Measurements from ENCODE around the gene CST9. TPM values are rescaled to one million over a fixed set of nuclear protein-coding genes. Genes with fewer than 3 reads are reported as not detected.

The CST9 gene
- total and polyA plus RNA-seq, 2 of the 13 experiments (the other 11 are each of a cell fraction or from before 2014, with no cell fraction given) = 0.07 TPM; not detected in 1

DNA sequence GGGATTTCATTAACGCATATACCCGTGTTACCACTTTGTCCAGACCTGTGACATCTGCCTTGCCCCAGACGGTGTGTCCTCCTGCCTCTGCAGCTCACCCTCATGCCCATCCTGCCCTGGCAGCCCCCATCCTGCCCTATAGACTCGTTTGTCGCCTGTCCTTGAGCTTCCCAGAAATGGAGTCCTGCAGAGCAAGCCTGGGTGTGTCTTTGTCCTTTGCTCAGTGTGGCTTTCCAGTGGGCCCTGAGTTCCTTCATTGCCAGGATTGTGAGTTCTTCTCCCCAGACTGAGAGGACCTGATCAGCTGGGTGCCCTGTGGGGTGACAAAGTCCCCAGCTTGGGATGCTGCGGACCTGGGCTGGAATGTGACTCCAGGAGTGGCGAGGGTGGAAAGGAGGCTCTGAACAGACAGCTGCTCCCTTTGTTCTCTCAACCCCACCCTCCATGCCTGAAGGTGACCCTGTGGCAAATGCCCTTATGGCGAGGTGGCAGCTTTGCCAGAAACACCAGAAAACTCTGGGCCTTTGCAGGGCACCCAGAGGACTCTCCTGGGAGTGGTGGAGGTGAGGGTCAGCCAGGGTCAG lies 34.4 kb upstream of the CST9 start (continued):
- TF ChIP-seq ZNF737 (CRISPR knock-in tag; IDR thresholded peaks at IDR 0.05; ENCODE audit: borderline replicate concordance) (peak; percentile 34; the same call in 1 of the 2 replicates), SP1 (IDR thresholded peaks at IDR 0.05) (no peak), SP1 (CRISPR knock-in tag; IDR thresholded peaks at IDR 0.05) (0 out of 2 replicates have a peak, but pooled peaks have one; percentile 25), ONECUT2 (CRISPR knock-in tag; IDR thresholded peaks at IDR 0.05) (no peak), ZNF841 (CRISPR knock-in tag; IDR thresholded peaks at IDR 0.05; ENCODE audit: borderline replicate concordance) (no peak), NFRKB (IDR thresholded peaks at IDR 0.05) (no peak), ZNF781 (CRISPR knock-in tag; IDR thresholded peaks at IDR 0.05; ENCODE audit: borderline replicate concordance, not compliant biosample characterization) (no peak), IRF2 (CRISPR knock-in tag; IDR thresholded peaks at IDR 0.05) (0 out of 2 replicates have a peak, but pooled peaks have one; percentile 24), GATAD2A (CRISPR knock-in tag; IDR thresholded peaks at IDR 0.05) (no peak), ZNF282 (IDR thresholded peaks at IDR 0.05; ENCODE audit: partially characterized antibody) (no peak), JUND (CRISPR knock-in tag; IDR thresholded peaks at IDR 0.05) (no peak), ZFP36 (IDR thresholded peaks at IDR 0.05; ENCODE audit: borderline replicate concordance, low read depth, low read length, partially characterized antibody) (no peak), ZSCAN25 (CRISPR knock-in tag; IDR thresholded peaks at IDR 0.05) (peak; percentile 73), ERF (CRISPR knock-in tag; IDR thresholded peaks at IDR 0.05) (peak; percentile 37; the same call in 1 of the 2 replicates)
- TF ChIP-seq, protein P1, sequence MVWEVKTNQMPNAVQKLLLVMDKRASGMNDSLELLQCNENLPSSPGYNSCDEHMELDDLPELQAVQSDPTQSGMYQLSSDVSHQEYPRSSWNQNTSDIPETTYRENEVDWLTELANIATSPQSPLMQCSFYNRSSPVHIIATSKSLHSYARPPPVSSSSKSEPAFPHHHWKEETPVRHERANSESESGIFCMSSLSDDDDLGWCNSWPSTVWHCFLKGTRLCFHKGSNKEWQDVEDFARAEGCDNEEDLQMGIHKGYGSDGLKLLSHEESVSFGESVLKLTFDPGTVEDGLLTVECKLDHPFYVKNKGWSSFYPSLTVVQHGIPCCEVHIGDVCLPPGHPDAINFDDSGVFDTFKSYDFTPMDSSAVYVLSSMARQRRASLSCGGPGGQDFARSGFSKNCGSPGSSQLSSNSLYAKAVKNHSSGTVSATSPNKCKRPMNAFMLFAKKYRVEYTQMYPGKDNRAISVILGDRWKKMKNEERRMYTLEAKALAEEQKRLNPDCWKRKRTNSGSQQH (CRISPR knock-in tag; IDR thresholded peaks at IDR 0.05; ENCODE audit: low read depth) = peak; percentile 36; the same call in 1 of the 2 replicates
- TF ChIP-seq, protein P2, sequence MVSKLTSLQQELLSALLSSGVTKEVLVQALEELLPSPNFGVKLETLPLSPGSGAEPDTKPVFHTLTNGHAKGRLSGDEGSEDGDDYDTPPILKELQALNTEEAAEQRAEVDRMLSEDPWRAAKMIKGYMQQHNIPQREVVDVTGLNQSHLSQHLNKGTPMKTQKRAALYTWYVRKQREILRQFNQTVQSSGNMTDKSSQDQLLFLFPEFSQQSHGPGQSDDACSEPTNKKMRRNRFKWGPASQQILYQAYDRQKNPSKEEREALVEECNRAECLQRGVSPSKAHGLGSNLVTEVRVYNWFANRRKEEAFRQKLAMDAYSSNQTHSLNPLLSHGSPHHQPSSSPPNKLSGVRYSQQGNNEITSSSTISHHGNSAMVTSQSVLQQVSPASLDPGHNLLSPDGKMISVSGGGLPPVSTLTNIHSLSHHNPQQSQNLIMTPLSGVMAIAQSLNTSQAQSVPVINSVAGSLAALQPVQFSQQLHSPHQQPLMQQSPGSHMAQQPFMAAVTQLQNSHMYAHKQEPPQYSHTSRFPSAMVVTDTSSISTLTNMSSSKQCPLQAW (CRISPR knock-in tag; IDR thresholded peaks at IDR 0.05) = peak; percentile 30; the same call in 1 of the 2 replicates
- TF ChIP-seq, protein P3, sequence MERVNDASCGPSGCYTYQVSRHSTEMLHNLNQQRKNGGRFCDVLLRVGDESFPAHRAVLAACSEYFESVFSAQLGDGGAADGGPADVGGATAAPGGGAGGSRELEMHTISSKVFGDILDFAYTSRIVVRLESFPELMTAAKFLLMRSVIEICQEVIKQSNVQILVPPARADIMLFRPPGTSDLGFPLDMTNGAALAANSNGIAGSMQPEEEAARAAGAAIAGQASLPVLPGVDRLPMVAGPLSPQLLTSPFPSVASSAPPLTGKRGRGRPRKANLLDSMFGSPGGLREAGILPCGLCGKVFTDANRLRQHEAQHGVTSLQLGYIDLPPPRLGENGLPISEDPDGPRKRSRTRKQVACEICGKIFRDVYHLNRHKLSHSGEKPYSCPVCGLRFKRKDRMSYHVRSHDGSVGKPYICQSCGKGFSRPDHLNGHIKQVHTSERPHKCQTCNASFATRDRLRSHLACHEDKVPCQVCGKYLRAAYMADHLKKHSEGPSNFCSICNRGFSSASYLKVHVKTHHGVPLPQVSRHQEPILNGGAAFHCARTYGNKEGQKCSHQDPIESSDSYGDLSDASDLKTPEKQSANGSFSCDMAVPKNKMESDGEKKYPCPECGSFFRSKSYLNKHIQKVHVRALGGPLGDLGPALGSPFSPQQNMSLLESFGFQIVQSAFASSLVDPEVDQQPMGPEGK (CRISPR knock-in tag; IDR thresholded peaks at IDR 0.05) = peak; percentile 56
- TF ChIP-seq, protein P4, sequence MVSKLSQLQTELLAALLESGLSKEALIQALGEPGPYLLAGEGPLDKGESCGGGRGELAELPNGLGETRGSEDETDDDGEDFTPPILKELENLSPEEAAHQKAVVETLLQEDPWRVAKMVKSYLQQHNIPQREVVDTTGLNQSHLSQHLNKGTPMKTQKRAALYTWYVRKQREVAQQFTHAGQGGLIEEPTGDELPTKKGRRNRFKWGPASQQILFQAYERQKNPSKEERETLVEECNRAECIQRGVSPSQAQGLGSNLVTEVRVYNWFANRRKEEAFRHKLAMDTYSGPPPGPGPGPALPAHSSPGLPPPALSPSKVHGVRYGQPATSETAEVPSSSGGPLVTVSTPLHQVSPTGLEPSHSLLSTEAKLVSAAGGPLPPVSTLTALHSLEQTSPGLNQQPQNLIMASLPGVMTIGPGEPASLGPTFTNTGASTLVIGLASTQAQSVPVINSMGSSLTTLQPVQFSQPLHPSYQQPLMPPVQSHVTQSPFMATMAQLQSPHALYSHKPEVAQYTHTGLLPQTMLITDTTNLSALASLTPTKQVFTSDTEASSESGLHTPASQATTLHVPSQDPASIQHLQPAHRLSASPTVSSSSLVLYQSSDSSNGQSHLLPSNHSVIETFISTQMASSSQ (IDR thresholded peaks at IDR 0.05; ENCODE audit: low read depth) = no peak
- TF ChIP-seq, protein P4 (CRISPR knock-in tag; IDR thresholded peaks at IDR 0.05; ENCODE audit: borderline replicate concordance) = peak; percentile 45; the same call in 1 of the 2 replicates
- TF ChIP-seq, protein P5, sequence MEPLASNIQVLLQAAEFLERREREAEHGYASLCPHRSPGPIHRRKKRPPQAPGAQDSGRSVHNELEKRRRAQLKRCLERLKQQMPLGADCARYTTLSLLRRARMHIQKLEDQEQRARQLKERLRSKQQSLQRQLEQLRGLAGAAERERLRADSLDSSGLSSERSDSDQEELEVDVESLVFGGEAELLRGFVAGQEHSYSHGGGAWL (CRISPR knock-in tag; IDR thresholded peaks at IDR 0.05) = peak; percentile 75; the same call in 1 of the 2 replicates
- TF ChIP-seq, protein P6, sequence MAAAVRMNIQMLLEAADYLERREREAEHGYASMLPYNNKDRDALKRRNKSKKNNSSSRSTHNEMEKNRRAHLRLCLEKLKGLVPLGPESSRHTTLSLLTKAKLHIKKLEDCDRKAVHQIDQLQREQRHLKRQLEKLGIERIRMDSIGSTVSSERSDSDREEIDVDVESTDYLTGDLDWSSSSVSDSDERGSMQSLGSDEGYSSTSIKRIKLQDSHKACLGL (CRISPR knock-in tag; IDR thresholded peaks at IDR 0.05) = peak; percentile 74; the same call in 1 of the 2 replicates

Data from HepG2 (cell line).